SJCRH30 (cell line): ENCODE results near the gene RORB. TPM values are rescaled to one million over a fixed set of nuclear protein-coding genes. Genes with fewer than 3 reads are reported as not detected.

Experiments
- DNase-seq, 2 experiments: peaks; one replicate each; pipeline ENCODE4 v3.0.0-alpha.2; 2015 to 2020
- H3K27ac ChIP-seq: fragments of 250-450 bp; sonication (Bioruptor Pico); 2 replicates; pipeline ENCODE4 v1.5.1; 2020; ENCODE audit warnings: mild to moderate bottlenecking, moderate library complexity
- H3K27me3 ChIP-seq: fragments of 250-450 bp; sonication (Bioruptor Pico); 2 replicates; pipeline ENCODE4 v1.5.1; 2020; ENCODE audit warnings: mild to moderate bottlenecking, moderate library complexity
- H3K36me3 ChIP-seq: fragments of 250-450 bp; sonication (Bioruptor Pico); 2 replicates; pipeline ENCODE4 v1.5.1; 2020; ENCODE audit warnings: mild to moderate bottlenecking, moderate library complexity
- H3K4me1 ChIP-seq: fragments of 250-450 bp; sonication (Bioruptor Pico); 2 replicates; pipeline ENCODE4 v1.5.1; 2020; ENCODE audit warnings: mild to moderate bottlenecking, moderate library complexity
- H3K4me3 ChIP-seq: fragments of 250-450 bp; sonication (Bioruptor Pico); 2 replicates; pipeline ENCODE4 v1.5.1; 2020; ENCODE audit warnings: mild to moderate bottlenecking, moderate library complexity
- H3K9me3 ChIP-seq: fragments of 250-450 bp; sonication (Bioruptor Pico); replicated peaks from 2 replicates; pipeline ENCODE4 v1.5.1; 2020; ENCODE audit warnings: mild to moderate bottlenecking, moderate library complexity
- total RNA-seq: library from RNA; depleted of rRNA; stranded (reverse); fragments of >200 nt; shearing (Covaris generic); gene quantifications from 2 replicates; pipeline ENCODE4 v1.2.3, GENCODE V29; 2014

The RORB gene
- total RNA-seq, 1 experiment from 2014 or later: not detected

DNA sequence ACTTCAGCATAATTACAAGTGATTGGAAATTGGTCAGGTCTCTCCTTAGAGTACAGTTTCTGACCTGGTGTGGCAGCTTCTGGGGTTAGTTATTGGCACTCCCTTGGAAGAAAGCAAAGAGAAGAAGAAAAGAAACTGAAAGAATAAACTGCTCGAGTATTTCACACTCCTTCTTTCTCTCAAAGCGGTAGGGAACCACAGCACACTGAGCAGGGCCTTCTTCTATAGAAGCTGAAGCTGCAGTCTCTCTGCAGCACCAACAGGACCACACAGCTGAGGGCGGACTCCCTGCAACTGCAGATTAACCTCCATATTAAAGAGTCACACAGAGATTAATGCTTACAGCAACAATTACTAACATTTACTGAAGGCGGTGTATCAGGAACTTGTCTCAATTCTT, 238.6 kb downstream of the RORB start:
- Histone ChIP-seq H3K36me3 (no peaks in the 10 kb centered on the region; the same call in 1 of the 2 replicates), H3K27ac (no peak overlapping the region)

DNA sequence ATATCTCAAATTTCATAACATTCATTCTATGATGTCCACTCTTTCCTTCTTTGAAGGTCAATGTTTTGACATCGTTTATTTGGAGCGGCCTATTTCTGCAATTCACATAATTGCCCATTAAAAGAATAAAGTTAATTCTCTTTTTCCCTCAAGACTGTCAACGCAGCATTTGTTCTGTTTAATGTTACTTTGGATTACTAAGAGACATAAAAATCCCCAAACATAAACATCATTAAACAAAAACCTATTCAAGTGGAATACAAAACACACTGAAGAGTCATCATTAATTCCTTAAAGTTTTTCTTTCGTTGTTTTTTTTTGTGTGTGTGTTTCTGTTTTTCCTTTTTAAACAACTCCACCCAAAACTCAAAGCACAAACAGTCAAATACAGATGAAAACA, 239.5 kb downstream of the RORB start:
- Histone ChIP-seq H3K27me3 (no peaks in the 10 kb centered on the region), H3K9me3 (no peaks in the 10 kb centered on the region), H3K27ac (no peak overlapping the region), H3K36me3 (no peaks in the 10 kb centered on the region; the same call in 1 of the 2 replicates), H3K4me3 (no peak overlapping the region), H3K4me1 (no peaks in the 10 kb centered on the region)
- DNase-seq: no peak

More for the DNA sequence above, 238.6 kb downstream of the RORB start:
- DNase-seq: no peak
- no peaks in the 10 kb centered on the region for H3K4me1 ChIP-seq
- H3K27me3 ChIP-seq: no peaks in the 10 kb centered on the region
- H3K9me3 ChIP-seq: no peaks in the 10 kb centered on the region
- no peak overlapping the region for H3K4me3 ChIP-seq

DNA sequence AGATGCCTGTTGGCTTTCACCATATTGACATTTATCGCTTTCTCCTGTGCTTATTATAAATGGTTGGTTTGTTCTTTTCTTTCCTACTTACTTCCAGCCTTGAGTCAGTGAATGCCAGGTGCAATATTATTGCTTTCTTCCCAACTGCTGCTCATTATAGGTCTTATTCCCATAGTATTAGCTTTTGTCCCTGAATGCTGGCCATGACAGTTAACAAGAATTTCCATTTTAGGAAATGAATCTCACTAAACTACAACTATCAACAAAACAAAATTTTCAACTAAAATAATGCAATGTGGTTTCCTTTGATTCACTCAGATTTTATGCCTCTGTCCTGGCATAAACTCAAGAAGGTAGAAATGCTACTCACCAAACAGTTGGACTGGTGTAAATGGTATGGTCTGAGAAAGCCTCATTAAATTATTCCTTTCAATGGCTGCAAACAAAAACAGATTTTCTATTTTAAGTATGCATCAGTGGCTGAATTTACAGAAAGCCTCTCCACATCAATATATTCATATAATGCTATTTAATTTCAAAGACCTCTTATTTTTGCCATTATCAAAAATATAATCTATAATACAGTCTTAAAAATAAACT, 245.2 kb downstream of the RORB start:
- Histone ChIP-seq H3K27ac (no peak overlapping the region), H3K9me3 (no peaks in the 10 kb centered on the region), H3K27me3 (no peaks in the 10 kb centered on the region), H3K36me3 (no peaks in the 10 kb centered on the region; the same call in 1 of the 2 replicates), H3K4me3 (no peak overlapping the region), H3K4me1 (no peaks in the 10 kb centered on the region)
- no peak for DNase-seq
